ENCODE results near the gene SLC39A1.

DNA sequence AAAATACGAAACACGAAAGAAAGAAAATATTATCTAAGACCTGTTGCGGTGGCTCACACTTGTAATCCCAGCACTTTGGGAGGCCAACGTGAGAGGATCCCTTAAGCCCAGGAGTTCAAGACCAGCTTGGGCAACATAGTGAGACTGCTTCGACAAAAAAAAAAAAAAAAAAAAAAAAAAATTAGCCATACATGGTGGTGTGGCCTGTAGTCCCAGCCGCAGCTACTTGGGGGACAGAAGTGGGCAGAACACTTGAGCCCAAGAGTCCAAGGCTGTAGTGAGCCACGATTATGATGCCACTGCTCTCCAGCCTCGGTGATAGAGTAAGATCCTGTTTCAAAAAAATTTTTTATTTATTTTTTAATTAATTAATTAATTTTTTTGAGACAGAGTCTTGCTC lies 24.3 kb upstream of the SLC39A1 start:
- TF ChIP-seq GATA2 (IDR thresholded peaks at IDR 0.05; ENCODE audit: low read depth, low read length) (no peak), GATA3 (IDR thresholded peaks at IDR 0.05; ENCODE audit: low read depth, low read length) (no peak)

Measured in SH-SY5Y (cell line).